ENCODE results near the gene C3orf22. TPM values are rescaled to one million over a fixed set of nuclear protein-coding genes. Genes with fewer than 3 reads are reported as not detected.
"Not testable (repeated sequence)": the region's sequence is repeated elsewhere in the genome, so short reads cannot be mapped to it uniquely, and the experiment has no call there.

The C3orf22 gene
- total RNA-seq, result not detected
- long read RNA-seq, result 0 reads

- intact Hi-C loops (cut with DNase I), result no loop called here
- no peak for DNase-seq
- no peak for ATAC-seq
Observed at GRCh38 chr3:126558336-126559071, at the start of gene C3orf22. Gene C3orf22 (minus strand): TSS chr3:126558932. CDS start chr3:126553390, 5,542 bp downstream.

GRCh38 chr3:126607214-126607908, 48.6 kb upstream of the C3orf22 start:
- DNase-seq (no peak), ATAC-seq (peak; percentile 67 to 89)
- intact Hi-C loops (cut with DNase I), result no loop called here

- ATAC-seq, result no peak
- no peak for DNase-seq
- intact Hi-C loops (cut with DNase I), result no loop called here
Observed at GRCh38 chr3:126606001-126606400, 47.3 kb upstream of the C3orf22 start.

GRCh38 chr3:126604691-126605090, 46.0 kb upstream of the C3orf22 start:
- DNase-seq, result no peak
- ATAC-seq, result no peak
- intact Hi-C loops (cut with DNase I), result no loop called here

- intact Hi-C loops (cut with DNase I), result no loop called here
- ATAC-seq (no peak), DNase-seq (no peak)
Observed at GRCh38 chr3:126599101-126599500, 40.4 kb upstream of the C3orf22 start.

GRCh38 chr3:126595479-126595878, 36.7 kb upstream of the C3orf22 start:
- DNase-seq; ATAC-seq; intact Hi-C loops (cut with DNase I): not testable (repeated sequence)

GRCh38 chr3:126591515-126591914, 32.8 kb upstream of the C3orf22 start:
- ATAC-seq; DNase-seq; intact Hi-C loops (cut with DNase I): not testable (repeated sequence)

- ATAC-seq, result no peak
- no peak for DNase-seq
- intact Hi-C loops (cut with DNase I), result no loop called here
Observed at GRCh38 chr3:126582311-126582710, 23.6 kb upstream of the C3orf22 start.

- DNase-seq (no peak), ATAC-seq (no peak)
- intact Hi-C loops (cut with DNase I), result no loop called here
Observed at GRCh38 chr3:126581569-126581968, 22.8 kb upstream of the C3orf22 start.

GRCh38 chr3:126580746-126581145, 22.0 kb upstream of the C3orf22 start:
- ATAC-seq (no peak), DNase-seq (no peak)
- intact Hi-C loops (cut with DNase I), result no loop called here

GRCh38 chr3:126578702-126579101, 20.0 kb upstream of the C3orf22 start:
- DNase-seq, result no peak
- no peak for ATAC-seq
- intact Hi-C loops (cut with DNase I), result no loop called here

GRCh38 chr3:126577261-126577660, 18.5 kb upstream of the C3orf22 start:
- DNase-seq (no peak), ATAC-seq (no peak)
- intact Hi-C loops (cut with DNase I), result no loop called here

GRCh38 chr3:126573492-126574117, 14.9 kb upstream of the C3orf22 start:
- ATAC-seq (peak in 1 of 2 donors; percentile 71), DNase-seq (no peak)
- intact Hi-C loops (cut with DNase I), result no loop called here

GRCh38 chr3:126571078-126571477, 12.3 kb upstream of the C3orf22 start:
- DNase-seq (no peak), ATAC-seq (no peak)
- intact Hi-C loops (cut with DNase I), result no loop called here

GRCh38 chr3:126570103-126570541, 11.4 kb upstream of the C3orf22 start:
- DNase-seq (no peak), ATAC-seq (no peak)
- intact Hi-C loops (cut with DNase I), result no loop called here

- intact Hi-C loops (cut with DNase I), result no loop called here
- DNase-seq (no peak), ATAC-seq (no peak)
Observed at GRCh38 chr3:126569390-126569975, 10.8 kb upstream of the C3orf22 start.

GRCh38 chr3:126568776-126569342, 10.1 kb upstream of the C3orf22 start:
- no peak for ATAC-seq
- intact Hi-C loops (cut with DNase I), result no loop called here
- no peak for DNase-seq

GRCh38 chr3:126567696-126568438, 9.1 kb upstream of the C3orf22 start:
- peak; percentile 49 to 83 for ATAC-seq
- DNase-seq, result no peak
- intact Hi-C loops (cut with DNase I), result no loop called here

- DNase-seq (no peak), ATAC-seq (no peak)
- intact Hi-C loops (cut with DNase I), result no loop called here
Observed at GRCh38 chr3:126562737-126563276, 4.1 kb upstream of the C3orf22 start.
